WI38 (cell line): ENCODE measurements around the gene COA3.
A peak's percentile ranks its signal among the peaks of the same experiment; 100 is the strongest.

Experiments used
- H3K4me3 ChIP-seq: 2 replicates; pipeline ENCODE4 v1.5.1; 2011; ENCODE audit warnings: low read depth, mild to moderate bottlenecking, control low read depth, low read length
- CTCF ChIP-seq: IDR thresholded peaks from 2 replicates; pipeline ENCODE4 v1.5.1; 2012; ENCODE audit warnings: low read depth, mild to moderate bottlenecking, control low read depth, low read length

COA3 gene

GRCh38 chr17:42798383-42799380 is at the start of gene COA3, which contains the start of gene CNTD1:
Gene COA3 (minus strand): TSS chr17:42798704. CDS start chr17:42798681, 23 bp downstream.
Gene CNTD1 (plus strand): TSS chr17:42798861. CDS start chr17:42799068, 207 bp downstream.
- peak within 1 kb of the TSS; percentile 90 for H3K4me3 ChIP-seq
- TF ChIP-seq CTCF, result no peak

GRCh38 chr17:42848093-42848492 is 49.6 kb upstream of the COA3 start:
- H3K4me3 ChIP-seq, result no peak overlapping the region
- TF ChIP-seq CTCF, result no peak

GRCh38 chr17:42846594-42847280 is 48.2 kb upstream of the COA3 start:
- H3K4me3 ChIP-seq, result no peak overlapping the region
- TF ChIP-seq CTCF, result no peak

- no peak for TF ChIP-seq CTCF
- H3K4me3 ChIP-seq, result no peak overlapping the region
Observed at GRCh38 chr17:42845918-42846593, 47.6 kb upstream of the COA3 start.

- H3K4me3 ChIP-seq, result no peak overlapping the region
- TF ChIP-seq CTCF, result no peak
Observed at GRCh38 chr17:42845556-42845917, 47.0 kb upstream of the COA3 start.

GRCh38 chr17:42844761-42845555 is 46.5 kb upstream of the COA3 start:
- TF ChIP-seq CTCF, result no peak
- no peak overlapping the region for H3K4me3 ChIP-seq
